Tibial nerve (tissue), 4 donors: Measurements from ENCODE around the gene ADGRE3. TPM values are rescaled to one million over a fixed set of nuclear protein-coding genes. Genes with fewer than 3 reads are reported as not detected.

Source experiments
- DNase-seq, 2 donors: peaks; one replicate each; pipeline ENCODE4 v3.0.0-alpha.2; 2019; ENCODE audit warnings: low spot score in 2 of 2
- H3K27ac ChIP-seq, 4 donors: fragments of 200-600 bp; sonication (generic) in 3 of 4; one replicate each; pipeline ENCODE4 v1.5.1; 2017 to 2019; ENCODE audit warnings: mild to moderate bottlenecking in 1 of 4
- H3K27me3 ChIP-seq, 2 donors: fragments of 200-600 bp; sonication (generic) in 1 of 2; one replicate each; pipeline versions ENCODE4 v1.5.1 to v1.6.0; 2017 to 2019
- H3K36me3 ChIP-seq, 3 donors: fragments of 200-600 bp; sonication (generic); one replicate each; pipeline ENCODE4 v1.5.1; 2018 to 2019
- H3K4me1 ChIP-seq, 4 donors: fragments of 200-600 bp; sonication (generic) in 3 of 4; one replicate each; pipeline ENCODE4 v1.5.1; 2017 to 2019
- H3K4me3 ChIP-seq, 4 donors: fragments of 200-600 bp; sonication (generic) in 3 of 4; one replicate each; pipeline ENCODE4 v1.5.1; 2017 to 2019; ENCODE audit warnings: mild to moderate bottlenecking in 1 of 4, moderate library complexity in 1 of 4
- H3K9me3 ChIP-seq, 4 donors: fragments of 200-600 bp; sonication (generic) in 3 of 4; one replicate each; pipeline ENCODE4 v1.5.1; 2017 to 2019
- EP300 ChIP-seq, 2 donors: sonication (generic); formaldehyde crosslinking; IDR thresholded peaks; one replicate each; pipeline ENCODE4 v1.6.1; 2017; ENCODE audit warnings: antibody characterized with exemption in 2 of 2, mild to moderate bottlenecking in 1 of 2
- POLR2A ChIP-seq, 2 donors: fragments of 450-650 bp; IDR thresholded peaks; one replicate each; pipeline ENCODE4 v1.6.1; 2017; ENCODE audit warnings: antibody characterized with exemption in 2 of 2, mild to moderate bottlenecking in 2 of 2, moderate library complexity in 2 of 2
- WGBS, 2 donors: methylation state at CpG; one replicate each; pipeline ENCODE4 v1.1.5; 2018; 5-methylcytosine and 5-hydroxymethylcytosine counted together
- small RNA-seq: library from RNA; depleted of rRNA; stranded (forward); fragments of <200 nt; gene quantifications from one replicate; pipeline ENCODE3, GENCODE V24; 2016
- total RNA-seq, 4 donors: library from RNA; depleted of rRNA; stranded (reverse); fragments of >200 nt; gene quantifications; one replicate each; pipeline ENCODE4 v1.1.0, GENCODE V29; 2016
- TF ChIP-seq, protein P1 (sequence below), 5 experiments: fragments of 200-600 bp in 3 of 5; fragments of 450-650 bp in 2 of 5; sonication (generic) in 3 of 5; IDR thresholded peaks; one replicate each; pipeline ENCODE4 v1.5.1; 2016 to 2019; ENCODE audit warnings: antibody characterized with exemption in 5 of 5, mild to moderate bottlenecking in 3 of 5, moderate library complexity in 2 of 5

The ADGRE3 gene
- total RNA-seq, 4 donors from 2014 or later, result not detected

DNA sequence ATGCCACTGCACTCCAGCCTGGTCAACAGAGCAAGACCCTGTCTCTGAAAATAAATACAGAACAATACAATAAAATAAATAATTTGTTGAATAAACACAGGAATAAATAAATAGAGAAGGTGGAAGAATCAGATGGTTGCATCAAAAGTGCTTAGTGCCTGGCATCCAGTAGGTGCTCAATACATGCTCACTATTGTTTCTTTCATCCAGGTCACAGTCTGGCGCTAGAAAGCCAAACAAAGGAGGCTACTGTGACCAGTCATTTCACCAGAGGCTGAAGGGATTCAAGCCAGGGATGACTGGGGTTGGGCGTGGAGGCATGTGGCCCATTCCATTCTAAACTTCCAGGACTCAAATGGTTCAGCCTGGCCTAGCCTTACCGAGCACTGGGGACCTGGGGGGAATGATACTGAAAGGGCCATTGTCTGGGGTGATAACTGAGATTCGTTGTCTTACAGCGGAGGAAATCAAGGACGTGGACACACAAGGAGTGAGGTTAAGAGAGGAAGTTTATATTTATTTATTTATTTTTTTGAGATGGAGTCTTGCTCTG is 99.1 kb downstream of the ADGRE3 start:
- 51 to 56% methylated on average over 6 of the region's 6 CpGs for WGBS, 2 donors
- TF ChIP-seq, protein P1, sequence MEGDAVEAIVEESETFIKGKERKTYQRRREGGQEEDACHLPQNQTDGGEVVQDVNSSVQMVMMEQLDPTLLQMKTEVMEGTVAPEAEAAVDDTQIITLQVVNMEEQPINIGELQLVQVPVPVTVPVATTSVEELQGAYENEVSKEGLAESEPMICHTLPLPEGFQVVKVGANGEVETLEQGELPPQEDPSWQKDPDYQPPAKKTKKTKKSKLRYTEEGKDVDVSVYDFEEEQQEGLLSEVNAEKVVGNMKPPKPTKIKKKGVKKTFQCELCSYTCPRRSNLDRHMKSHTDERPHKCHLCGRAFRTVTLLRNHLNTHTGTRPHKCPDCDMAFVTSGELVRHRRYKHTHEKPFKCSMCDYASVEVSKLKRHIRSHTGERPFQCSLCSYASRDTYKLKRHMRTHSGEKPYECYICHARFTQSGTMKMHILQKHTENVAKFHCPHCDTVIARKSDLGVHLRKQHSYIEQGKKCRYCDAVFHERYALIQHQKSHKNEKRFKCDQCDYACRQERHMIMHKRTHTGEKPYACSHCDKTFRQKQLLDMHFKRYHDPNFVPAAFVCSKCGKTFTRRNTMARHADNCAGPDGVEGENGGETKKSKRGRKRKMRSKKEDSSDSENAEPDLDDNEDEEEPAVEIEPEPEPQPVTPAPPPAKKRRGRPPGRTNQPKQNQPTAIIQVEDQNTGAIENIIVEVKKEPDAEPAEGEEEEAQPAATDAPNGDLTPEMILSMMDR (IDR thresholded peaks at IDR 0.05), result no peak
- TF ChIP-seq POLR2A (IDR thresholded peaks at IDR 0.05) (no peak), EP300 (IDR thresholded peaks at IDR 0.05) (no peak)
- H3K27me3 ChIP-seq, result no peaks in the 10 kb centered on the region

DNA sequence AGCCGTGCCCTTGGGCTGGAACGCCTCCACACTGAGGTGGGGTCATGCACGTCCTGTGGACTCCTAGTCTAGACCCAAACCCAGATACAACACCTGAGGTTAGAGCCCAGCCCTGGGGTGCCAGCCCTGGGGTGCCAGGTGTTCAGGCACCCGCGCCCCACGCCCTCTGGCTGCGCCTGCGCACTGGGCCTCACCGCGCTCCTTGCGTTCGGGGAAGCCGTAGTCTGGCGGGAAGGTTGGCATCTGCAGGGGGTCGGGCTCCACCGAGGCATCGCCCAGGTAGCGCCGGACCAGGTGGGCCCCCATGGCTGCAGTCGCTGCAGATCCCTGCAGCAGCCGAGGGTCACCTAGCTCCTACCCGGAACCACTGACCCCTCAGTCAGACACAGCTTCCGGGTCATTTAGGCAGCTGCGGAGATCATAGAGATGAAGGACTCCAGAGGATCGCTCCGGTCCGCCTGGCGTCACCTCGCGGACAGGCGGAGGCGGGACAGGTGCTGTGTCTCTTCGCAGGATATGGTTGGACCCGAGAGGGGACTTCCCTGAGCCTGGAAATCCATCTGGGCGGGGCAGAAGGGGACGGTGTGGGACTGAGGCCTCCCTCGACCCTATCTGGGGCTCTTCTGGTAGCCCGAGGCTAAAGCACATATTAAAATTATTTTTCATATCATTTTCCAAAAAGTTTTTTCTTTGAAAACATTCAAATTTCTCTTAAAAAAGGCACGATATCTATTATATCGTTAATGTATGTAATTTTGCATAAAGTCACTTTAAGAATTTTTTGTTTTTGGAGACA is 102.8 kb downstream of the ADGRE3 start, which contains the start of gene NDUFB7:
Gene NDUFB7 (minus strand): TSS at position 372 of the 796 bp plus-strand sequence. CDS start 66 bp downstream, at position 306.
- Histone ChIP-seq H3K27me3 (no peaks in the 10 kb centered on the region), H3K4me1 (peaks cover 0 to 53% (median 15%) of the 10 kb centered on the region in 4 donors), H3K36me3 (peaks cover 0 to 27% (median 0%) of the 10 kb centered on the region in 3 donors), H3K4me3 (peak within 1 kb of the TSS; percentile 81 to 97 (median 94)), H3K27ac (peak within 1 kb of the TSS; percentile 61 to 91 (median 80)), H3K9me3 (no peaks in the 10 kb centered on the region)
- WGBS, 2 donors, result 2 to 3% methylated on average over 21 to 40 of the region's 40 CpGs
- TF ChIP-seq, protein P1 (IDR thresholded peaks at IDR 0.05), result peak; percentile 66 to 95 (median 80)
- peak in 1 of 2 donors; percentile 48 for TF ChIP-seq POLR2A (IDR thresholded peaks at IDR 0.05)
- peak; percentile 84 to 91 for TF ChIP-seq EP300 (IDR thresholded peaks at IDR 0.05)
- DNase-seq, result peak; percentile 77 to 86

More for the DNA sequence above, 99.1 kb downstream of the ADGRE3 start:
- no peak overlapping the region for H3K4me3 ChIP-seq
- DNase-seq, result no peak
- H3K36me3 ChIP-seq, result no peaks in the 10 kb centered on the region
- no peak overlapping the region for H3K27ac ChIP-seq
- no peaks in the 10 kb centered on the region for H3K9me3 ChIP-seq
- H3K4me1 ChIP-seq, result peaks cover 0 to 26% (median 11%) of the 10 kb centered on the region in 4 donors

DNA sequence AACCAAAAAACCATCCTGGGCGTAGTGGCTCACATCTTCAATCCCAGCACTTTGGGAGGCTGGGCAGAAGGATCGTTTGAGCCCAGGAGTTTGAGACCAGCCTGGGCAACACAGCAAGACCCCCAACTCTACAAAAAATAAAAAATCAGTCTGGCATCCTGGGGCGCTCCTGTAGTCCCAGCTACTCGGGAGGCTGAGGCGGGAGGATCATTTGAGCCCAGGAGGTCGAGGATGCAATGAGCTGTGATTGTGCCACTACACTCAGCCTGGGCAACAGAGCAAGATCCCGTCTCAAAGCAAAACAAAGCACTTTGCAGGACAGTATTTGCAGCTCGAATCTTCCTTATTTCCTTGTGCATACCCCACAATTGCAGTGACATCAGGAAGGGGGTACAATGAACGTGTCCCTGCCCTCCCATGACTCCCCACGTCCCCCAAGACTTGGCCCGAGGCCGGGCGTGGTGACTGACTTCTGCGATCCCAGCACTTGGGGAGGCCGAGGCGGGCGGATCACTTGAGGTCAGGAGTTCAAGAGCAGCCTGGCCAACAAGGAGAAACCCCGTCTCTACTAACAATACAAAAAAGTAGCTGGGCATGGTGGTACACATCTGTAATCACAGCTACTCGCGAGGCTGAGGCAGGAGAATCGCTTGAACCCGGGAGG is 103.6 kb downstream of the ADGRE3 start:
- Histone ChIP-seq H3K4me1 (peaks cover 0 to 53% (median 15%) of the 10 kb centered on the region in 4 donors), H3K27ac (peak overlapping the region; percentile 61 to 91 (median 80)), H3K36me3 (peaks cover 0 to 36% (median 2%) of the 10 kb centered on the region in 3 donors), H3K9me3 (no peaks in the 10 kb centered on the region), H3K4me3 (peak overlapping the region; percentile 81 to 97 (median 94)), H3K27me3 (no peaks in the 10 kb centered on the region)
- 36 to 42% methylated on average over 21 to 22 of the region's 22 CpGs for WGBS, 2 donors
- no peak for DNase-seq
- TF ChIP-seq, protein P1 (IDR thresholded peaks at IDR 0.05), result no peak

Small RNAs within 50 kb of the gene (small RNA-seq; reads per million reads assigned to genes)
- gene AC022149.2 (not detected), gene RN7SL842P (not detected)

Other genes with a start within 250 kb of the ADGRE3 start
- 100 to 1,000 TPM in 2 of 4 donors, 10 to 100 TPM in 2; 73.9 to 150 (median 118) TPM for gene PKN1, start 241.5 kb downstream of the ADGRE3 start, total RNA-seq
- 1 to 10 TPM in 3 of 4 donors, under 1 TPM in 1; 0.90 to 5.9 (median 3.5) TPM for gene PTGER1, start 199.5 kb downstream of the ADGRE3 start, total RNA-seq
- 100 to 1,000 TPM in 3 of 4 donors, 10 to 100 TPM in 1; 61.8 to 122 (median 113) TPM for gene GIPC1, start 178.7 kb downstream of the ADGRE3 start, total RNA-seq
- gene DNAJB1, start 156.4 kb downstream of the ADGRE3 start, total RNA-seq, result 100 to 1,000 TPM in 1 of 4 donors, 10 to 100 TPM in 3; 48.9 to 132 (median 73.9) TPM
- 10 to 100 TPM; 33.1 to 55.1 (median 43.6) TPM for gene TECR, start 145.2 kb downstream of the ADGRE3 start, total RNA-seq
- gene NDUFB7, start 102.8 kb downstream of the ADGRE3 start, total RNA-seq, result 100 to 1,000 TPM; 315 to 444 (median 398) TPM
- gene CLEC17A, start 91.8 kb downstream of the ADGRE3 start, total RNA-seq, result under 1 TPM in 1 of 4 donors, not detected in 3; 0.60 TPM
- 10 to 100 TPM; 35.3 to 42.6 (median 39.6) TPM for gene ZNF333, start 15.2 kb upstream of the ADGRE3 start, total RNA-seq
- gene ADGRE2, start 103.7 kb upstream of the ADGRE3 start, total RNA-seq, result 1 to 10 TPM; 1.3 to 6.0 (median 4.0) TPM
- 1 to 10 TPM in 2 of 4 donors, under 1 TPM in 2; 0.22 to 1.8 (median 0.80) TPM for gene OR7A5, start 160.3 kb upstream of the ADGRE3 start, total RNA-seq
- gene OR7C1, start 160.3 kb upstream of the ADGRE3 start, total RNA-seq, result 1 to 10 TPM in 1 of 4 donors, under 1 TPM in 2, not detected in 1; 0.21 to 2.4 (median 0.30) TPM
- not detected for gene OR7A10, start 174.1 kb upstream of the ADGRE3 start, total RNA-seq
- gene OR7A17, start 211.3 kb upstream of the ADGRE3 start, total RNA-seq, result not detected